K562 (cell line): Measurements from ENCODE around the gene NXPH4. TPM values are rescaled to one million over a fixed set of nuclear protein-coding genes. Genes with fewer than 3 reads are reported as not detected.

ENCODE experiments used
- ATAC-seq: fragments of 200-7000 bp; cut with Tn5 transposase; 3 replicates; pipeline ENCODE4 v1.9.1; 2020; ENCODE audit warnings: moderate library complexity
- BruUV-seq: library from RNA; stranded (reverse); fragments of 400-500 nt; replicated peaks from 2 replicates; lab custom pipeline; 2021; lab: Mats Ljungman, UMichigan
- CTCF ChIA-PET: fragments of 300-600 bp; formaldehyde crosslinking; extraction: SDS; loops from one replicate; lab custom pipeline; 2021; ENCODE audit warnings: low intra/inter-chr PET ratio; lab: Yijun Ruan, JAX
- POLR2A ChIA-PET: fragments of 300-600, 350-650 bp; sonication (Branson Sonifier 250); formaldehyde crosslinking; extraction: SDS; loops from one replicate; lab custom pipeline; 2021; ENCODE audit warnings: antibody characterized with exemption, inconsistent platforms; lab: Yijun Ruan, JAX
- DNase-seq, 4 experiments: peaks; one replicate each; pipeline versions ENCODE4 v3.0.0 to v3.0.0-alpha.2; 2011 to 2018; ENCODE audit warnings: low spot score in 3 of 4, mixed read lengths in 3 of 4; ENCODE audit errors: extremely low read depth in 1 of 4
- FAIRE-seq: peaks from 2 replicates; lab custom pipeline; 2011; peaks lifted over from hg19 to GRCh38; lab: Jason Lieb, UNC
- H2AFZ ChIP-seq: 2 replicates; pipeline ENCODE4 v1.6.0; 2011; ENCODE audit warnings: low read depth, low read length, control low read depth, inconsistent platforms
- H3K27ac ChIP-seq: fragments of 200-600 bp; 3 replicates; pipeline ENCODE4 v1.8.0; 2011; ENCODE audit warnings: low read depth, mild to moderate bottlenecking, control low read depth, inconsistent platforms, low read length, moderate library complexity, mixed read lengths; ENCODE audit errors: extremely low read depth
- H3K27me3 ChIP-seq, 2 experiments: fragments of 300-600 bp in 1 of 2; 2 replicates in 1 of 2; 3 replicates in 1 of 2; pipeline versions ENCODE4 v1.6.0 to v1.8.0; 2011; ENCODE audit warnings: inconsistent platforms in 2 of 2, low read length in 2 of 2, mild to moderate bottlenecking in 1 of 2, mixed read lengths in 1 of 2, moderate library complexity in 1 of 2; ENCODE audit not compliant: control insufficient read depth in 2 of 2, insufficient read depth in 2 of 2
- H3K36me3 ChIP-seq: fragments of 300-600 bp; 3 replicates; pipeline ENCODE4 v1.8.0; 2011; ENCODE audit warnings: mild to moderate bottlenecking, low read length, inconsistent platforms; ENCODE audit not compliant: control insufficient read depth, insufficient read depth
- H3K4me1 ChIP-seq, 2 experiments: fragments of 200-600 bp in 1 of 2; replicated peaks in 1 of 2; 2 replicates in 1 of 2; 3 replicates in 1 of 2; pipeline versions ENCODE4 v1.5.1 to v1.8.0; 2011; ENCODE audit warnings: inconsistent platforms in 2 of 2, low read length in 2 of 2, mild to moderate bottlenecking in 1 of 2, mixed read lengths in 1 of 2, moderate library complexity in 1 of 2; ENCODE audit not compliant: control insufficient read depth in 2 of 2, insufficient read depth in 2 of 2
- H3K4me2 ChIP-seq: 2 replicates; pipeline ENCODE4 v1.6.1; 2011; ENCODE audit warnings: low read length, control low read depth, inconsistent platforms, mixed read lengths; ENCODE audit not compliant: insufficient read depth
- H3K4me3 ChIP-seq: fragments of 200-600 bp; sonication (generic), shearing (Covaris generic); 2 replicates; pipeline ENCODE4 v1.5.1; 2016; ENCODE audit warnings: control low read depth, inconsistent platforms
- H3K79me2 ChIP-seq: fragments of 200-600 bp; 3 replicates; pipeline ENCODE4 v1.8.0; 2011; ENCODE audit warnings: low read length, inconsistent platforms; ENCODE audit not compliant: control insufficient read depth, insufficient read depth
- H3K9ac ChIP-seq, 2 experiments: 2 replicates each; pipeline versions ENCODE4 v1.6.0 to v1.6.1; 2011; ENCODE audit warnings: low read depth in 2 of 2, low read length in 2 of 2, control low read depth in 1 of 2, inconsistent platforms in 1 of 2, mild to moderate bottlenecking in 1 of 2, mixed read lengths in 1 of 2; ENCODE audit not compliant: insufficient read depth in 1 of 2
- H3K9me1 ChIP-seq: one replicate; pipeline ENCODE4 v1.6.0; 2011; ENCODE audit warnings: inconsistent platforms, mild to moderate bottlenecking, low read length, moderate library complexity; ENCODE audit not compliant: control insufficient read depth, insufficient read depth
- H3K9me3 ChIP-seq: replicated peaks from 2 replicates; pipeline ENCODE4 v1.5.1; 2011; ENCODE audit warnings: low read depth, low read length, inconsistent platforms; ENCODE audit not compliant: control insufficient read depth, insufficient read depth
- H4K20me1 ChIP-seq: replicated peaks from 2 replicates; pipeline ENCODE4 v1.6.1; 2011; ENCODE audit warnings: low read length, inconsistent platforms, mixed read lengths; ENCODE audit not compliant: control insufficient read depth, insufficient read depth
- BRD9 ChIP-seq: fragments of 450-650 bp; IDR thresholded peaks from 2 replicates; pipeline ENCODE4 v1.6.1; 2018; ENCODE audit warnings: low read depth; ENCODE audit not compliant: partially characterized antibody
- CREM ChIP-seq: IDR thresholded peaks from 2 replicates; pipeline ENCODE4 v1.6.1; 2014; ENCODE audit warnings: antibody characterized with exemption, low read depth
- CTCF ChIP-seq, 3 experiments: IDR thresholded peaks in 2 of 3; conservative IDR thresholded peaks in 1 of 3; 2 replicates each; pipeline ENCODE4 v1.5.1; 2011 to 2012; ENCODE audit warnings: low read length in 3 of 3, mild to moderate bottlenecking in 3 of 3, control low read depth in 2 of 3, improper control_type of control experiment in 1 of 3, inconsistent platforms in 1 of 3, low read depth in 1 of 3, mixed read lengths in 1 of 3, moderate library complexity in 1 of 3; ENCODE audit not compliant: insufficient read depth in 2 of 3
- MAX ChIP-seq: sonication (generic); formaldehyde crosslinking; IDR thresholded peaks from 2 replicates; pipeline ENCODE4 v1.9.0; 2022; ENCODE audit warnings: mild to moderate bottlenecking, missing genetic modification reagents
- MCM5 ChIP-seq: fragments of 450-650 bp; IDR thresholded peaks from 2 replicates; pipeline ENCODE4 v1.6.1; 2016; ENCODE audit warnings: low read depth
- MNT ChIP-seq, 2 experiments: fragments of 450-650 bp; conservative IDR thresholded peaks; 2 replicates each; pipeline ENCODE4 v1.6.1; 2017; ENCODE audit warnings: mild to moderate bottlenecking in 2 of 2, moderate library complexity in 2 of 2
- NFE2 ChIP-seq: IDR thresholded peaks from 2 replicates; pipeline ENCODE4 v1.6.1; 2014; ENCODE audit warnings: antibody characterized with exemption, low read depth
- NRF1 ChIP-seq, 2 experiments: fragments of 450-650 bp; IDR thresholded peaks in 1 of 2; conservative IDR thresholded peaks in 1 of 2; 2 replicates each; pipeline ENCODE4 v1.6.1; 2014; ENCODE audit warnings: mild to moderate bottlenecking in 2 of 2
- PTBP1 ChIP-seq: fragments of 200-400 bp; formaldehyde crosslinking; IDR thresholded peaks from 2 replicates; pipeline ENCODE4 v1.6.1; 2017; ENCODE audit warnings: low read depth, low read length
- RAD21 ChIP-seq, 2 experiments: fragments of 250-450 bp in 1 of 2; fragments of 450-650 bp in 1 of 2; sonication (Bioruptor Pico) in 1 of 2; formaldehyde crosslinking in 1 of 2; IDR thresholded peaks in 1 of 2; conservative IDR thresholded peaks in 1 of 2; 2 replicates each; pipeline versions ENCODE4 v1.4.0 to v1.8.0; 2020 to 2022; ENCODE audit warnings: mild to moderate bottlenecking in 2 of 2, moderate library complexity in 1 of 2
- SIN3A ChIP-seq, 2 experiments: fragments of 150-350 bp in 1 of 2; IDR thresholded peaks; 2 replicates each; pipeline ENCODE4 v1.6.1; 2011 to 2016; ENCODE audit warnings: borderline replicate concordance in 2 of 2, low read depth in 2 of 2, low read length in 2 of 2, mild to moderate bottlenecking in 2 of 2, moderate library complexity in 2 of 2; ENCODE audit not compliant: control insufficient read depth in 1 of 2
- ZBTB7A ChIP-seq: IDR thresholded peaks from 2 replicates; pipeline ENCODE4 v1.6.1; 2011; ENCODE audit warnings: low read depth, mild to moderate bottlenecking, low read length, moderate library complexity, borderline replicate concordance; ENCODE audit not compliant: control insufficient read depth
- ZFP36 ChIP-seq: fragments of 150-350 bp; IDR thresholded peaks from 2 replicates; pipeline ENCODE4 v1.6.1; 2018; ENCODE audit warnings: low read length, low read depth; ENCODE audit not compliant: partially characterized antibody
- WGBS: fragments of 100-300 bp; shearing (Covaris generic); methylation state at CpG from one replicate; pipeline ENCODE4 v1.1.6; 2016; ENCODE audit warnings: low coverage, mixed read lengths; ENCODE audit not compliant: insufficient coverage; ENCODE audit errors: missing lambda C conversion rate; 5-methylcytosine and 5-hydroxymethylcytosine counted together
- in situ Hi-C: fragments of 300-500 bp; cut with MboI; formaldehyde crosslinking; loops from 4 replicates; pipeline ENCODE4 v1.15.0; 2018; ENCODE audit warnings: inconsistent platforms, mixed read lengths
- intact Hi-C: fragments of 100-400 bp; cut with micrococcal nuclease; formaldehyde crosslinking; loops from 2 replicates; pipeline ENCODE4 v1.14.2; 2022
- polyA plus RNA-seq, 8 experiments: library from polyadenylated mRNA; depleted of rRNA in 4 of 8; stranded (reverse) in 5 of 8; unstranded in 3 of 8; fragments of >200 nt; fragmentation: Nextera tagmentation in 2 of 8; fragmentation: Illumina TruSeq in 1 of 8; extraction: Ambion mirVana in 2 of 8; extraction: Trizol in 1 of 8; gene quantifications; 2 replicates each; pipeline versions ENCODE4 v1.2.1 to v1.2.3, GENCODE V29; 2011 to 2014; ENCODE audit warnings: inconsistent platforms in 1 of 8, missing spikeins in 1 of 8
- total RNA-seq, 7 experiments: library from RNA; depleted of rRNA in 6 of 7; stranded (reverse); fragments of >200 nt in 6 of 7; fragmentation: Illumina TruSeq in 2 of 7; extraction: Trizol in 2 of 7; gene quantifications; 2 replicates each; pipeline versions ENCODE4 v1.2.1 to v1.2.3, GENCODE V29; 2011 to 2021; ENCODE audit warnings: low replicate concordance in 1 of 7

NXPH4 gene
- total and polyA plus RNA-seq, 9 of the 15 experiments (the other 6 are each of a cell fraction or from before 2014, with no cell fraction given), result 0.49 to 2.7 (median 1.1) TPM; not detected in 4

GRCh38 chr12:57195186-57195585 is 21.4 kb upstream of the NXPH4 start (continued):
- no peak for TF ChIP-seq SIN3A (IDR thresholded peaks at IDR 0.05; ENCODE audit: borderline replicate concordance in 2 of 2, control insufficient read depth in 1 of 2, low read depth in 2 of 2, low read length in 2 of 2)
- no peak for TF ChIP-seq MCM5
- TF ChIP-seq NRF1 (conservative IDR thresholded peaks at IDR 0.05 in 1 of 2, IDR thresholded peaks at IDR 0.05 in 1 of 2), result no peak
- TF ChIP-seq PTBP1, result no peak

- Histone ChIP-seq H2AFZ (no peak overlapping the region), H4K20me1 (peaks cover 44% of the 10 kb centered on the region), H3K4me2 (no peak overlapping the region), H3K79me2 (no peaks in the 10 kb centered on the region), H3K9me3 (no peaks in the 10 kb centered on the region), H3K4me3 (no peak overlapping the region), H3K27ac (no peak overlapping the region), H3K27me3 (peaks cover 65 to 98% of the 10 kb centered on the region in 2 experiments; a peak in 4 of 5 replicates), H3K36me3 (no peaks in the 10 kb centered on the region), H3K4me1 (peaks cover 0 to 67% of the 10 kb centered on the region in 2 experiments; a peak in 2 of 5 replicates), H3K9ac (no peak overlapping the region), H3K9me1 (no peaks in the 10 kb centered on the region)
- in situ Hi-C loops (no loop called here), intact Hi-C loops (loop anchor here (5.0 kb wide), 1 partner anchor 47 kb away; no protein-coding TSS in a partner anchor)
- ATAC-seq (peak; percentile 79), DNase-seq (peak in 3 of 4 experiments; percentile 43 to 47 (median 46)), FAIRE-seq (no peak)
- POLR2A ChIA-PET, result interaction anchor here (0.6 to 1.0 kb wide), 2 partner anchors 45 to 89 kb away, joined by 3 to 4 read pairs; no protein-coding TSS in a partner anchor
- WGBS, result 4% methylated on average over 33 of the region's 34 CpGs
- no TSS peak for BruUV-seq
- CTCF ChIA-PET, result no interaction called here
- peak; percentile 29 to 59 (median 32); a peak in 4 of 6 replicates for TF ChIP-seq CTCF (IDR thresholded peaks at IDR 0.05 in 2 of 3, conservative IDR thresholded peaks at IDR 0.05 in 1 of 3; ENCODE audit: insufficient read depth in 2 of 3, low read depth in 1 of 3, low read length in 3 of 3)
- TF ChIP-seq BRD9, result peak; percentile 99
- peak in 1 of 2 experiments; percentile 31; a peak in 1 of 4 replicates for TF ChIP-seq RAD21 (CRISPR knock-in tag; conservative IDR thresholded peaks at IDR 0.05 in 1 of 2, IDR thresholded peaks at IDR 0.05 in 1 of 2)
- TF ChIP-seq ZBTB7A, result 0 out of 2 replicates have a peak, but pooled peaks have one; percentile 44
- TF ChIP-seq CREM, result peak; percentile 48
- TF ChIP-seq MAX, result 0 out of 2 replicates have a peak, but pooled peaks have one; percentile 8
- TF ChIP-seq ZFP36, result peak; percentile 55
- TF ChIP-seq MNT (conservative IDR thresholded peaks at IDR 0.05), result no peak
- 0 out of 2 replicates have a peak, but pooled peaks have one; percentile 9 for TF ChIP-seq NFE2
These were observed 20.8 kb upstream of the NXPH4 start for GRCh38 chr12:57195611-57196371.
